HTR-8/SVneo (cell line): ENCODE results near the gene MDM4.
"Not testable (repeated sequence)": the region's sequence is repeated elsewhere in the genome, so short reads cannot be mapped to it uniquely, and the experiment has no call there.

ENCODE experiments used
- DNase-seq: peaks from one replicate; pipeline ENCODE4 v3.0.0; 2011; ENCODE audit warnings: low spot score, mixed read lengths; ENCODE audit not compliant: insufficient read length
- FAIRE-seq: peaks from 2 replicates; lab custom pipeline; 2011; peaks lifted over from hg19 to GRCh38; lab: Jason Lieb, UNC

Gene MDM4

DNA sequence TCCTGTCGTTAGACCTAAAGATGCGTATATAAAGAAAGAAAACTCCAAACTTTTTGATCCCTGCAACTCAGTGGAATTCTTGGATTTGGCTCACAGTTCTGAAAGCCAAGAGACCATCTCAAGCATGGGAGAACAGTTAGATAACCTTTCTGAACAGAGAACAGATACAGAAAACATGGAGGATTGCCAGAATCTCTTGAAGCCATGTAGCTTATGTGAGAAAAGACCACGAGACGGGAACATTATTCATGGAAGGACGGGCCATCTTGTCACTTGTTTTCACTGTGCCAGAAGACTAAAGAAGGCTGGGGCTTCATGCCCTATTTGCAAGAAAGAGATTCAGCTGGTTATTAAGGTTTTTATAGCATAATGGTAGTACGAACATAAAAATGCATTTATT lies 33.1 kb downstream of the MDM4 start:
- no peak for DNase-seq
- no peak for FAIRE-seq

DNA sequence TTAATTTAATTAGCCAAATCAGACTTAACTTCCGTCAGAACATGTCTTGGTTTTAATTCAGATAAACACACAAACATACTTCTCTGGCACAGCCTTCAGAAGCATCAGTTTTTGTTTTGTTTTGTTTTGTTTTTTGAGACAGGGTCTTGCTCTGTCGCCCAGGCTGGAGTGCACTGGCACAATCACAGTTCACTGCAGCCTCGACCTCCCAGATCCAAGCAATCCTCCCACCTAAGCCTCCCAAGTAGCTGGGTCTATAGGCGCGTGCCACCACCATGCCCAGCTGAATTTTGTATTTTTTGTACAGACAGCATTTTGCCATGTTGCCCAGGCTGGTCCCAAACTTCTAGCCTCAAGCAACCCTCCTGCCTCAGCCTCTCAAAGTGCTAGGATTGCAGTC lies 34.7 kb downstream of the MDM4 start:
- no peak for FAIRE-seq
- no peak for DNase-seq

DNA sequence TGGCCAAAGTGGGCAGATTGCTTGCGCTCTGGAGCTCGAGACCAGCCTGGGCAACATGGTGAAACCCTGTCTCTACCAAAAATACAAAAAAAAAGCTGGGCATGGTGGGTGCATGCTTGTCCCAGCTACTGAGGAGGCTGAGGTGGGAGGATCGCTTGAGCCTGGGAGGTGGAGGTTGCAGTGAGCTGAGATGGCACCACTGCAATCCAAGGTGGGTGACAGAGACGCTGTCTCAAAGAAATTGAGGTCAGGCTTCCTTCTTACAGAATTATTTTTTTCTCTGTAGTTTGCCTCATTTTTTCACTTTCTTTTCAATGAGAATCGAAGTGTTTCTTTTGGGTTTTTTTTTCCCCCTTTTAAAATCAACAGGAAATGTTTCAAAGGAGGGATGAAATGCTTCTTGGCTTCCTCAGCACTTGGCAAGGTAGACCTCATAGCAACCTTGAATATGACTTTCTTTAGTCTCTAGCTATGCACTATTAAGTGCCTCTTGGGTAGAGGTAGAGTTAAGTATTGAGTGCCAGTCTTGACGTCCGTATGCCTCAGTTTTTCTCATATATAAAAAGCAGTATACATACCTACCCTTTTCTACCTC lies 40.3 kb downstream of the MDM4 start:
- no peak for FAIRE-seq

DNA sequence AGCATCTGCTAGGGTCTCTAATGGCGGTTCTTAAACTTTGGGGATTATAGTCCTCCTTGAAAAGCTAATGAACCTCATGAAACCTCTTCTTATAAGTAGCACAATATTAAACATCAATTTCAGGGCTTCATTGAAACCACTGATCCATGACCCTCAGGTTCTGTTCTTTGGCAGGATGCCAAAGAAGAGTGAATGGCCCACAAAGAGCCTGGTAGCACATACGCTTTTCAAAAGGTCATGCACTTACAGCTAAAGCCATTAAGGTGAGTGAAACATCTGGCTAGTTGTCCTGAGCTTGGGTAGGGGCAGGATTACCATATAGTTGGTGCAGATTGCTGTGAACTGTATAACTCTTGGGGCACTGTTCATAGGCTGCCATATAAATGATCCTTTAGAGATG lies 42.3 kb downstream of the MDM4 start:
- FAIRE-seq = no peak

More for the DNA sequence above, 40.3 kb downstream of the MDM4 start:
- DNase-seq = no peak

DNA sequence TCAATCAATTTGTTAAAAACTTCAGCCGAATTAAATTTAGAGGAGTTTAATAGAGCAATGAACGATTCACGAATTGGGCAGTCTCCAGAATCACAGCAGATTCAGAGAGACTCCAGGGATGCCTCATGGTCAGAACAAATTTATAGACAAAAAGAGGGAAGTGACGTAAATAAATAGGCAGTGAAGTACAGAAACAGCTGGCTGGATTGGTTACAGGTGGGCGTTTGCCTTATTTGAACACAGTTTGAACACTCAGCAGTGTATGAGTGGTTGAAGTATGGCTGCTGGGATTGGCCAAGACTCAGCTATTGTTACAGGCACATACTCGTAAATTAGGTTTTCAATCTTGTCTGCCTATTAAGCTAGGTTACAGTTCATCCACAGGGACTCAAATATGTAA lies 43.8 kb downstream of the MDM4 start:
- not testable (repeated sequence) for DNase-seq, FAIRE-seq

More for the DNA sequence above, 42.3 kb downstream of the MDM4 start:
- no peak for DNase-seq

DNA sequence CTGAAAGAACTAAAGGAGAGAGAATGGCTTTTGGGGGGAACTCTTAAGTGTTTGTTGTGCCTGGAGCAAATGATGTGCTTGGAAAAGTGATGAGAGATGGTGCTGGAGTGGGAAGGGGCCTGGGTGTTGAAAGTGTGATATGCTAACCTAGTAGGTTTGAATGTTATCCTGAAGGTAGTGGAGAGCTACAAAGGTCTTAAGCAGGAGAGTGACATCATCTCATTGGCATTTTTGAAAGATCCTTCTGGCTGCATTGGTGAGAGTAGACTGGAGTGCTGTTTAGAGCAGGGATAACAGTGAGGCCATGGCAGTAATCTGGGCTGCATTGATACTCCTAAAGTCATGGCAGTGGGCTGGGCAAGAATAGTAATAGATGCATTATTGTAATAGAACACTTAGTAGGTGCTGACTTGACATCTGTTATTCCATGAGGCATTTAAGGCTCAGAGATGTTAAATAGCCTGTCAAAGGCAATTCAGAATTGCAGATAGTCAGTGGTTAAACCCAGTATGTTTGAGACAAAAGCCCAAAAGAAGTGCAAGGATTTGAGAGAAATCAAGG lies 44.5 kb downstream of the MDM4 start:
- peak; percentile 16 for FAIRE-seq

DNA sequence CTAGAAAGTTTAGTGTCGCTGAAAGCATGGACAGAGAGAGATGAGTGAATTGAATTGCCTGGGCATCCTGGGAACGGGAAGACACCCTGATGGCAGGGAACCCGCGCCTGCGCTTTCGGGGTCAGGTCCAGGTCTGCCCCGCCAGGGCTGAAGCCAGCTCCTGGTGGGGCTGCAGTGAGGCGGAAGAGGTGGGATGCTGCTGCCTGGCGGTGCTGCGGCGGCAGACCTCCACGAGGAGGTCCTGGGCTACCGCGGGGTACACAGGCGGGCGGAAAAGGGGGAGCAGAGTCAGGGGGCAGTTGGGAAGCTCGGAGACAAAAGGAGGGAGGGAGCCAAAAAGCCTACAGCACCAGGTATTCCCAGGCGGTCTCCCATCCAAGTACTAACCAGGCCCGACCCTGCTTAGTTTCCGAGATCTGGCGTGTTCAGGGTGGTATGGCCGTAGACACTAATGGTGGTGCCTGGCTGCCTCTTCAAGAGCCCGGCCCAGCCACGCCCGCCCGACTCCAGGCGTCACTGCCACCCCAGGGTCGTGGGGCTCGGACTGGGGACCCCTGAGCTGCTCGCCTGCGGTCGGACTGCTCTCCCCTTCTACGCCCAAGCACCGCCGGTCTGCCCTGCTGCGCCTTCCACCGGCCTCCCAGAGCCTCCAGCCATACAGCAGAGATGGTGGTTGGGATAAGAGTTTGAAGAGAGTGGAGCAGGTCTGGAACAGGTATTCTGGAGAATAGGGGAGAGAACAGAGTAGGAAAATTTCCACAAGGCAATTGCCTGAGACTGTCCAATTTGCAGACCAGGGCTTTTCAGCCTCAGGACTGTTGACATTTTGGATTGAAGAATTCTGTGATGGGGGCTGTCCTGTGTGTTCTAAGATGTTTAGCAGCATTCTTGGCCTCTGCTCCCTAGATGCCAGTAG lies 46.1 kb downstream of the MDM4 start:
- no peak for FAIRE-seq
- DNase-seq = no peak

More for the DNA sequence above, 44.5 kb downstream of the MDM4 start:
- peak; percentile 35 for DNase-seq

DNA sequence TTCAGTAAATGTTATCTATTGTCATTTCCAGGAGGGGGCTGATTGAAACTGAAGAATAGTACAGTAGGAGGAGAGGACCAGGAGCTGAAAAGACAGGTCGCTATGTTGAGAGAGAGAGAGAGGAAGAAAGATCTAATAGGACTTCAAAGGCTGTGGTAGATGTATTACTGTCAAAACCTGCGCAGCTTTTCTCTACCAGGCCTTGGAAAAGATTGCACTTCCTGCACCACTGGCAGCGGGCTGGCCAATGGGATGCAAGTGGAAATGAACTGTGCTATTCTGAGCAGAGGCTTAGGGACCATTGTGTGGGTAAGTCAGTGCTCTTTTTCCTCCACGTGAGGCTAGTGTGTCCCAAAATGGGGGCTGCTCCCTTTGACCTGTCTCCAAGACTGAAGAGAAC lies 47.1 kb downstream of the MDM4 start:
- no peak for FAIRE-seq
- DNase-seq = no peak

DNA sequence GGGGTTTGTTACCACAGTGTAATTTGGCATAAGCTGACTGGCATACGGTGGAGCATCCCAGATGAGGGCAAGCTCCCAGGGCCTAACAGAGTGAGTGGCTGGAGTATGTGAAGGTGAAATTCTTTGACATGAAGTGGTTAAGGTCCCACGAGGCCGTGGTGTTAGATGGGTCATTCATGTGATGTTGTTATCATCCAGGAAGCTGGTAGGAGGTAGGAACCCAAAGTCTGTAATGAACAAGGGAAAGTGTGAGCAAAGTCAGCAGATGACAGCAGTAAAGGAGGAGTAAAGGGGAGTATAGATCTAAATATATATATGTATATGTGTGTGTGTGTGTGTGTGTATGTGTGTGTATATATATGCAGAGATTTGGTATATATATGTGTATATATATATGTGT lies 47.6 kb downstream of the MDM4 start:
- DNase-seq = no peak
- FAIRE-seq = no peak

DNA sequence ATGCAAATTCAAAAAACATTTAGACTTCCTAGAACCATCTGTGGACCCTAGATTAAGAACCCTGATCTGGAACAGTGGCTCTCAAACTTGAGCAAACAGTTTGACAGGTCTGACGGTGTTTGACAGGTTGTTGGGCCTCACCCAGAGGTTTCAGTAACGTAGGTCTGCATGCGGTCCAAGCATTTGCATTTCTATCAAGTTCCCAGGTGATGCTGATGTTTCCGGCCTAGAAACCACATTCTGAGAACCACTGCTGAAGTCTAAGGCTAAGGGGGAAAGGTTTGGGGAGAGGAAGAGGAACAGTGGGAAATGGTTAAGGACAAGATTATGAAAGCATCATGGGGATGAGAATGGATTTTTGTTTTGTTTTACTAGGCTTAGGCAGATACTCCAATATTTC lies 48.6 kb downstream of the MDM4 start:
- FAIRE-seq = no peak
- no peak for DNase-seq

DNA sequence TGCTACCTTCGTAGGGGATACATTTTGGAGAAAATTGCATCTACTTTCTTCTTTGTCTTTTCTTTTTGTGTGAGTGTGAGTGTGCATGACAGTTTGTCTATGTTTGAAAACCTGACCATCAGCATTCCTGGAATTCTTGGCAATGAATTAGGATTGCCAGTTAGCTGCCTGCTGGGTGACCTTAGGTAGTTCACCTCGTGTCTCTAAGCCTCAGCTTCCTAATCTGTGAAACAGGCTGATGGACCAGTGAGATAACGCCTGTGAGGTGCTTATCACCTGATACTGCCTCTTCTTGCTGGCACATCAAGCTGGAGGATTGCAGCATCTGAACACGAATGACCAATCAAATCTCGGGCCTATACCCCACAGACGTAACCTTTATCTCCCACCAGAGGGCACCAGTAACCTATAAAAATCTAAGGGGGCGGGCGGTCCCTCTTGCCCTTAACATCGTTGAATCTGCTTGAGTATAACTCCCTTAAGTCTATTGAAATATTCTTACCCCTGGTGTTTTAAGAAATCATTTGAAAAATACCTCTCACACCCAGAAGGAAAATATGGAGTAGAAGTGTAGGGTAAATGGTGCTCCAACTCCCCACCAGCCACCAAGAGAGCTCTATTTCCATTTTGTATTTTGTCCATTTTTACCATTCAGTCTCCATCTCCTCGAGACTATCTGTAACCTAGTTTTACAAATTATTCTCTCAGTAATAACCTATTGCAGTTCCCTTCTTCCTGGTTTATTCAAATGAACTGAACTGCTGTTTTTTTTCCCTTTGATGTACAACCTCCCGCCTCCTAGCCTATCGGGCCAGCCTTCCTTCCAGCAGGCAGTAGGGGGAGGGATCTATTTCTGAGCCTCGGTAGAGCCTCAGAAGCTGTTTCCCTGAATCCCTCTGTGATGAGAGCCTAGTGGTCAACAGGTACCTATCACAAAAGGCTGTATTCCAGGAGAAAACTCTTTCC lies 49.7 kb downstream of the MDM4 start:
- DNase-seq (peak; percentile 91), FAIRE-seq (no peak)

DNA sequence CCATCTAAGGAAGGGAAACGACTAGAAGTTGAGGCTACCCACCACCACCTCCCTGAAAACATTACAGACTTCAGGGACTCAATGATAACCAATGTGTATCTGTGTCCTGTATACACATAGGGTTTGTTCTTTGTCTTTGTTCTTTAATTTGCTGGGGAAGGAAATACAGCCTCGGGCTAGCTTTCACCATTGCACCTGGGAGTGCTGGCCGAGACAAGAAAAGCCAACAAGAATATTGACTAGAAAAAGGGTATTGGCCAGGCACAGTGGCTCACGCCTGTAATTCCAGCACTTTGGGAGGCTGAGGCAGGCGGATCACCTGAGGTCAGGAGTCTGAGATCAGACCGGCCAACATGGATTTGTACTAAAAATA lies 50.4 kb downstream of the MDM4 start:
- DNase-seq = no peak
- FAIRE-seq = no peak

DNA sequence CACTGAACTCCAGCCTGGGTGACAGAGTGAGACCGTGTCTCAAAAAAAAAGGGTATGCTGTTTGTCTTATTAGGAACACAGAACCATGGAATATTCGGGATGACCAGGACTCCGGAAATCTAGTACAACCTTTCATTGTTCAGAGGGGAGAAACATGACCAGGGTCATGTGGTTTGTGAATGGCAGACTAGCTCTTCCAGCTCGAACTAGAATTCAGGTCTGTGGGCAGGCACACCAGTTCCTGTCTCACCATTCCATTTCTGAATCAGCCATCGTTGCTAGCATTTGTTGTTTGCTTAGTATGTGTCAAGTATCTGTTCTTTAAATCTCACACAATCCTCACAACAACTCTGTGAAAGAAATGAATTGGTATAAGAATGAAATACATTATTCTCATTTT lies 50.9 kb downstream of the MDM4 start:
- DNase-seq (no peak), FAIRE-seq (no peak)

DNA sequence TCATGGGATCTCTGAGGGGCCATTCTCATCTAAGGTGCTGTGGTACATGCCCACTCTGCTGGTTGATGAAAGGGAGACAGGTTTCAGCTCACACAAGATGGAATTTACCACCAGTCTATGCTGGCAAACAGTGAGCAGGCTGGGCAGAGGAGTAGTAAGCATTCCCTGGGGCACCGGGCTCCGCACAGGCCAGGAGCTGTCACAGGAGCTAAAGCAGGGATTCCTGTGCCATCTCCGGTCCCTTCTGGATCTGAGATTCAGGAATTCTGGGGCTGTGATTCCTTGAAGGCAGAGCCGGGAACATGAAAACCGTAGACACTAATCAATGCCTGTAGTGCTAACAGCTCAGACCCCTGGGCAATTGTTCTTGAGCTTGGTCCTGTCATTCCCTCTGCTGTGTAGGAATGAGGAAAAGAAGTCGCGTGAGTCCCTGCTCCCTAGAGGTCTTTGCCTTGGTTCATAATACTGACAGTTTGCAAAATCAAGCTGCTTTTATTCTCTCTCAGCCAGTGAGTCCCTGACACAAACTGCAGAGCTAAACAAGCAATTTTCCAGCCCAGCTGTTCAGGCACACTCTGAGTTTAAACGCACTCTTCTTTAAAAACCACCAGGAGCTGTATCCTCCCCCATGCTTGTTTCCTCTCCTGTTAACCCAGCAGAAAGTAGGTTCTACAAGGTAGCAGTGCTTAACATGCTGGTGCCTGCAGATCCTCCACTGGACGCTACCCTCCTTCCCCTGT lies 52.5 kb downstream of the MDM4 start:
- FAIRE-seq (no peak), DNase-seq (no peak)

DNA sequence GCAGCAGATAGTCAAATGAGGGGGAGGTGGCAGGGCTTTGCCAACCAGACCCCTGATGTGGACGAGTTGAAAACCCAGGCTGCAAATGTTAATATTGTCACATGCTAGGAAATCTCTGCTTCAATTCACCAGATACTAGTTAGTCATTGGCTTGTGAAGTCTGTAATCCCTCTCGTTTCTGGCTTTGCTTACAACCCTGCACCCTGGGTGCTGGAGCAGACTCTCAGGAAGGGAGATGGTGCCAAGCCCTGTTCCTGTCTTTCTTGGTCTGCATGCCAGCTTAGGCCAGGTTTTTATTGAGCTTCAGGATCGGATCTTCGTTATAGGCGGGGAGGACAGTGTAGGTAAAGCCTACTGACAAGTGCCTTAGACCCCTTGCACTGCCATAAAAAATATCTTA lies 53.3 kb downstream of the MDM4 start:
- FAIRE-seq (no peak), DNase-seq (no peak)

DNA sequence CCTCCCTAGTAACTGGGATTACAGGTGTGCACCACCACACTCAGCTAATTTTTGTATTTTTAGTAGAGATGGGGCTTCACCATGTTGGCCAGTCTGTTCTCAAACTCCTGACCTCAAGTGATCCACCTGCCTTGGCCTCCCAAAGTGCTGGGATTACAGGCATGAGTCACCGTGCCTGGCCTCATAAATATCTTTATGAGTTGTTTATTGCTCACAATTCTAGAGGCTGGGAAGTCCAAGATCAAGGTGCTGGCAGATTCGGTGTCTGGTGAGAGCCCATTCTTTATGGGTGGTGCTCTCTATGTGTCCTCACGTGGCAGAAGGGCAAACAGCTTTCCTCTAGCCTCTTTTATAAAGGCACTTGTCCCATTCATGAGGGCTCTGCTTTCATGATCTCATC lies 53.8 kb downstream of the MDM4 start:
- DNase-seq, FAIRE-seq: not testable (repeated sequence)

DNA sequence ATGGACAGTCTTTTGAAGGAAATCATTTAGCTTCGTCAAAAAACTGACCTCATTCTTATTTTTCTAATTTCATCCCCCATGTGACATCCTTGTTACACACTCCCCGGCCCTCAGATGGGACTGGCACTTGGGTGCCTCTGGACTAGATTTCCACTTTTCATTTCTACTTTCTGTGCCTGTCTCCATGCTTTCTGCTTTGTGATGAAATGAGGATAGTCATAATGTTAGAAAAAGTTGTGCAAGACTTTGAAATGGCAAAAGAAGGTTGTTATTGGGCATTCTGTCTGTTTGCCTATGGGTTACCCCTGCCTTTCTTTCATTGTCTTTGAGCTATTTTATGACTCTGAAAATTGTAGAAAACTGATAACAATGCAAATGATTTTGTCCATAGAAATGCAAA lies 54.9 kb downstream of the MDM4 start:
- FAIRE-seq (no peak), DNase-seq (no peak)

DNA sequence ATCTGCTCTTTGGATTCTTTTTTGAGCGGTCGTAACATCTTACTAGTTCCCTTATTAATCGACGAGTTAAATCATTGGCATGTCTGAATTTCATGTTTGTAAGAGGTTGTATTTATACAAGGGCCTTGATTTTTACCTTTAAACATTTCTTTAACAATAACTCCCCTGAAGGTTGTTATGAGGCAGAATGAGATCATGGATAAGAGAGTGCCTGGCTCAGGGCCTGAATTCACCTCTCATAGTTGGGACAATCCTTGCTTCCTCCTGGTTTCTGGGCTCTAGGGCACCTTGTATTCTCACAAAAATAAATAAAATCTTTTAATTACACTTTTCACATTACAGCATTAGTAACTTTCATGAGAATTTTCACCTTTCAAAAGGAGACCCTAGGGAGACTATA lies 55.4 kb downstream of the MDM4 start:
- DNase-seq (no peak), FAIRE-seq (no peak)
